Esophagus muscularis mucosa (tissue), 4 donors: ENCODE results near the gene ATP1A2. TPM values are rescaled to one million over a fixed set of nuclear protein-coding genes. Genes with fewer than 3 reads are reported as not detected.

ENCODE experiments used
- DNase-seq: peaks from one replicate; pipeline ENCODE4 v3.0.0-alpha.2; 2017; ENCODE audit errors: extremely low spot score
- H3K27ac ChIP-seq, 4 donors: fragments of 200-600 bp; sonication (generic); replicated peaks in 1 of 4; 1 replicate in 3 of 4; 2 replicates in 1 of 4; pipeline ENCODE4 v1.5.1; 2016 to 2019; ENCODE audit warnings: mild to moderate bottlenecking in 1 of 4
- H3K27me3 ChIP-seq, 4 donors: fragments of 200-600 bp; sonication (generic); one replicate each; pipeline versions ENCODE4 v1.5.1 to v1.6.0; 2016 to 2019
- H3K36me3 ChIP-seq, 4 donors: fragments of 200-600 bp; sonication (generic); one replicate each; pipeline ENCODE4 v1.5.1; 2016 to 2019
- H3K4me1 ChIP-seq, 4 donors: fragments of 200-600 bp; sonication (generic); one replicate each; pipeline ENCODE4 v1.5.1; 2016 to 2019
- H3K4me3 ChIP-seq, 4 donors: fragments of 200-600 bp; sonication (generic); 1 replicate in 2 of 4; 2 replicates in 2 of 4; pipeline ENCODE4 v1.5.1; 2016 to 2019; ENCODE audit warnings: mild to moderate bottlenecking in 4 of 4, moderate library complexity in 1 of 4
- H3K9me3 ChIP-seq, 4 donors: fragments of 200-600 bp; sonication (generic); 1 replicate in 3 of 4; 2 replicates in 1 of 4; pipeline ENCODE4 v1.5.1; 2016 to 2019
- EP300 ChIP-seq: sonication (generic); formaldehyde crosslinking; IDR thresholded peaks from one replicate; pipeline ENCODE4 v1.6.1; 2017; ENCODE audit warnings: antibody characterized with exemption
- POLR2A ChIP-seq: fragments of 450-650 bp; IDR thresholded peaks from one replicate; pipeline ENCODE4 v1.6.1; 2017; ENCODE audit warnings: antibody characterized with exemption, moderate library complexity, mild to moderate bottlenecking, low read depth
- POLR2AphosphoS5 ChIP-seq, 2 donors: sonication (generic); formaldehyde crosslinking; IDR thresholded peaks; one replicate each; pipeline ENCODE4 v1.6.1; 2017; ENCODE audit warnings: antibody characterized with exemption in 2 of 2
- WGBS: methylation state at CpG from one replicate; pipeline ENCODE4 v1.1.5; 2018; 5-methylcytosine and 5-hydroxymethylcytosine counted together
- intact Hi-C: fragments of 100-400 bp; cut with DNase I; formaldehyde crosslinking; loops from one replicate; pipeline ENCODE4 v1.15.1; 2023
- total RNA-seq, 4 donors: library from RNA; depleted of rRNA; stranded (reverse); fragments of >200 nt; gene quantifications; one replicate each; pipeline versions ENCODE4 v1.1.0 to v1.2.1, GENCODE V29; 2016
- TF ChIP-seq, protein P1 (sequence below), 3 experiments: fragments of 200-600 bp in 2 of 3; fragments of 450-650 bp in 1 of 3; sonication (generic) in 2 of 3; IDR thresholded peaks; one replicate each; pipeline ENCODE4 v1.5.1; 2017 to 2019; ENCODE audit warnings: antibody characterized with exemption in 3 of 3, mild to moderate bottlenecking in 2 of 3, moderate library complexity in 1 of 3

Gene ATP1A2
- total RNA-seq, 4 donors from 2014 or later = 101 to 214 (median 130) TPM

DNA sequence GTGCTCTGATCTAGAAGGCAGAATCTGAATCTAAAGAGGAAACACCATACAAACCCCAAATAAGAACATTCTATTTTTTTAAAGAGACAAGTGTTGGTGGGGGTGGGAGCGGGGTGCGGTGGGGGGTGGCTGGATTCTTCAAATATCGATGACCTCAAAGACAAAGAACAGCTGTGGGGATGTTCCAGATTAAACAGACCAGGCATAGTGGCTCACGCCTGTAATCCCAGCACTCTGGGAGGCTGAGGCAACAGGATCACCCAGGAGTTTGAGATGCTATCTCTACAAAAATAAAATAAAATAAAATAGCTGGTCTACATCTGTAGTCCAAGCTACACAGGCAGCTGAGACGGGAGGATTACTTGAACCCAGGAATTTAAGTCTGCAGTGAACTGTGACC lies 40.8 kb downstream of the ATP1A2 start:
- WGBS = 76% methylated on average over 5 of the region's 5 CpGs
- Histone ChIP-seq H3K27ac (no peak overlapping the region), H3K27me3 (no peaks in the 10 kb centered on the region), H3K4me1 (no peaks in the 10 kb centered on the region), H3K4me3 (no peak overlapping the region), H3K9me3 (no peaks in the 10 kb centered on the region), H3K36me3 (no peaks in the 10 kb centered on the region)
- DNase-seq = no peak
- TF ChIP-seq POLR2A (no peak), EP300 (no peak), POLR2AphosphoS5 (IDR thresholded peaks at IDR 0.05) (no peak)
- TF ChIP-seq, protein P1, sequence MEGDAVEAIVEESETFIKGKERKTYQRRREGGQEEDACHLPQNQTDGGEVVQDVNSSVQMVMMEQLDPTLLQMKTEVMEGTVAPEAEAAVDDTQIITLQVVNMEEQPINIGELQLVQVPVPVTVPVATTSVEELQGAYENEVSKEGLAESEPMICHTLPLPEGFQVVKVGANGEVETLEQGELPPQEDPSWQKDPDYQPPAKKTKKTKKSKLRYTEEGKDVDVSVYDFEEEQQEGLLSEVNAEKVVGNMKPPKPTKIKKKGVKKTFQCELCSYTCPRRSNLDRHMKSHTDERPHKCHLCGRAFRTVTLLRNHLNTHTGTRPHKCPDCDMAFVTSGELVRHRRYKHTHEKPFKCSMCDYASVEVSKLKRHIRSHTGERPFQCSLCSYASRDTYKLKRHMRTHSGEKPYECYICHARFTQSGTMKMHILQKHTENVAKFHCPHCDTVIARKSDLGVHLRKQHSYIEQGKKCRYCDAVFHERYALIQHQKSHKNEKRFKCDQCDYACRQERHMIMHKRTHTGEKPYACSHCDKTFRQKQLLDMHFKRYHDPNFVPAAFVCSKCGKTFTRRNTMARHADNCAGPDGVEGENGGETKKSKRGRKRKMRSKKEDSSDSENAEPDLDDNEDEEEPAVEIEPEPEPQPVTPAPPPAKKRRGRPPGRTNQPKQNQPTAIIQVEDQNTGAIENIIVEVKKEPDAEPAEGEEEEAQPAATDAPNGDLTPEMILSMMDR (IDR thresholded peaks at IDR 0.05) = no peak
- intact Hi-C loops = no loop called here

DNA sequence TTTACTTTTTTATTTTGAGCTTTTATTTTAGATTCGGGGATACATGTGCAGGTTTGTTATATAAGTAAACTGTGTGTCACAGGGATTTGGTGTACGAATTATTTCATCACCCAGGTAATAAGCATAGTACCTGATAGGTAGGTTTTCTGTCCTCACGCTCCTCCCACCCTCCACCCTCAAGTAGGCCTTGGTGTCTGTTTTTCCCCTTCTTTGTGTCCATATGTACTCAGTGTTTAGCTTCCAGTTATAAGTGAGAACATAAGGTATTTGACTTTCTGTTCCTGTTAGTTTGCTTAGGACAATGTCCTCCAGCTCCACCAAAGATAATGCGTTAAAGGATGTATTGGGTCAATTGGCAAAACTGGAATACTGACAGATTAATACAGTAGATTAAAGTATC lies 41.6 kb downstream of the ATP1A2 start:
- DNase-seq = no peak
- H3K9me3 ChIP-seq = no peaks in the 10 kb centered on the region
- no peaks in the 10 kb centered on the region for H3K36me3 ChIP-seq
- H3K4me1 ChIP-seq = no peaks in the 10 kb centered on the region
- no peak overlapping the region for H3K4me3 ChIP-seq
- no peaks in the 10 kb centered on the region for H3K27me3 ChIP-seq
- 80% methylated on average over 4 of the region's 4 CpGs for WGBS
- H3K27ac ChIP-seq = no peak overlapping the region
- intact Hi-C loops = no loop called here
- TF ChIP-seq EP300 = no peak

DNA sequence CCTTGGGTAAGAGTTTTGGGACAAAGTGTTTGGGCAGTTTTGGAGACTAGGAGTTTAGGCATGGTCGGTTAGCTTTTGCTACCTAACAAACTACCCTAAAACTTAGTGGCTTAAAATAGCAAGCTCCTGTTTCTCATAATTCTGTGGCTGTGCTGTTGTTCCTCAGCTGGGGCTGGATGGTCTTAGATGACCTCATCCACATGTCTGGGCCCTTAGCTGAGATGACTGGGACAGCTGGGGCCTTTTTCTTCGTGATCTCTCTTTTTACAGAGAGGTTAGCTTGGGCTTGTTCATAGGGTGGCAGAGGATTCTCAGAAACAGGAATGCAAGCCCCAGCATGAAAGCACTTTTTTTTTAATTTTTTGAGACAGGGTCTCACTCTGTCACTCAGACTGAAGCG lies 42.5 kb downstream of the ATP1A2 start:
- 74% methylated on average over 3 of the region's 3 CpGs for whole genome bisulfite sequencing

DNA sequence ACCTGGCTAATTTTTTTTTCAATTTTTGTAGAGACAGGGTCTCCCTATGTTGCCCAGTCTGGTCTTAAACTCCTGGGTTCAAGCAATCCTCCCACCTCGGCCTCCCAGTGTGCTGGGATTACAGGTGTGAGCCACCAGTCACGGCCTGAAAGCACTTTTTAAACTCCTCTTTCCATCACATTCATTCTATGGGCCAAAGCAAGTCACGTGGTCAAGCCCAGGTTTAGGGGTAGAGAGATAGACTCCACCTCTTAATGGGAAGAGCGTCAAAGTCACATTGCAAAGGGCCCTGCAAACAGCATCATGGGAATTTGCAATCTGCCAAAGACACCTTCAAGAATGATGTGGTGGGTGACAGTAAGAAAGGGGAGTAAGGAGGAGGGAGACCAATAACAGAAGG lies 43.0 kb downstream of the ATP1A2 start:
- H3K36me3 ChIP-seq = no peaks in the 10 kb centered on the region
- H3K4me1 ChIP-seq = no peaks in the 10 kb centered on the region
- WGBS = 90% methylated on average over 4 of the region's 4 CpGs
- no peak overlapping the region for H3K4me3 ChIP-seq
- H3K9me3 ChIP-seq = no peaks in the 10 kb centered on the region
- intact Hi-C loops = no loop called here
- TF ChIP-seq EP300 (no peak), POLR2A (no peak)
- no peak for DNase-seq
- no peak overlapping the region for H3K27ac ChIP-seq
- no peaks in the 10 kb centered on the region for H3K27me3 ChIP-seq

More for the DNA sequence above, 42.5 kb downstream of the ATP1A2 start:
- no peak overlapping the region for H3K4me3 ChIP-seq
- no peaks in the 10 kb centered on the region for H3K36me3 ChIP-seq
- TF ChIP-seq, protein P1 (IDR thresholded peaks at IDR 0.05) = no peak
- TF ChIP-seq POLR2AphosphoS5 (IDR thresholded peaks at IDR 0.05) (no peak), EP300 (no peak), POLR2A (no peak)
- DNase-seq = no peak
- no peaks in the 10 kb centered on the region for H3K4me1 ChIP-seq
- no peak overlapping the region for H3K27ac ChIP-seq
- no peaks in the 10 kb centered on the region for H3K9me3 ChIP-seq
- no peaks in the 10 kb centered on the region for H3K27me3 ChIP-seq
- intact Hi-C loops = no loop called here

DNA sequence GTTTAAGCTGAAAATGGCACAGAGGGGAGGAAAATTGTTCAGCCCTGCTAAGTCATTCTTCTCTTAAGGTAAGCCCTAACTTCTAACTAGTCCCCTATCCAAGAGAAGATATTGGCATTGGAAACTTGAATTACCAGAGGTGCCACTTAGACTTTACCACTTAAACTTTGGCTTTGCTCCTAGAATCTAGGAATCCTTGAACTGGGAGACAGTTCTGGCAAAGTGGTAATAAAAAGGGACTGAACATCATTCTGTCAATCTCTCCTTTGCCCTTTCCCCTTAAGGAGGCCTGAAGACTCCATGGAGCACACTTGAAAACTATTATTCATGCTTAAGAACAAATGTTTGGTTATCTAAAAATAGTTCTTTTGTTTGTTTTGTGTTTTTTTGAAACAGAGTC lies 44.3 kb downstream of the ATP1A2 start:
- Histone ChIP-seq H3K27ac (no peak overlapping the region), H3K36me3 (no peaks in the 10 kb centered on the region), H3K27me3 (no peaks in the 10 kb centered on the region), H3K4me3 (no peak overlapping the region), H3K9me3 (no peaks in the 10 kb centered on the region), H3K4me1 (no peaks in the 10 kb centered on the region)
- intact Hi-C loops = no loop called here
- TF ChIP-seq, protein P1 (IDR thresholded peaks at IDR 0.05) = no peak
- TF ChIP-seq POLR2A = no peak
- no peak for TF ChIP-seq POLR2AphosphoS5 (IDR thresholded peaks at IDR 0.05)
- TF ChIP-seq EP300 = no peak
- DNase-seq = no peak

DNA sequence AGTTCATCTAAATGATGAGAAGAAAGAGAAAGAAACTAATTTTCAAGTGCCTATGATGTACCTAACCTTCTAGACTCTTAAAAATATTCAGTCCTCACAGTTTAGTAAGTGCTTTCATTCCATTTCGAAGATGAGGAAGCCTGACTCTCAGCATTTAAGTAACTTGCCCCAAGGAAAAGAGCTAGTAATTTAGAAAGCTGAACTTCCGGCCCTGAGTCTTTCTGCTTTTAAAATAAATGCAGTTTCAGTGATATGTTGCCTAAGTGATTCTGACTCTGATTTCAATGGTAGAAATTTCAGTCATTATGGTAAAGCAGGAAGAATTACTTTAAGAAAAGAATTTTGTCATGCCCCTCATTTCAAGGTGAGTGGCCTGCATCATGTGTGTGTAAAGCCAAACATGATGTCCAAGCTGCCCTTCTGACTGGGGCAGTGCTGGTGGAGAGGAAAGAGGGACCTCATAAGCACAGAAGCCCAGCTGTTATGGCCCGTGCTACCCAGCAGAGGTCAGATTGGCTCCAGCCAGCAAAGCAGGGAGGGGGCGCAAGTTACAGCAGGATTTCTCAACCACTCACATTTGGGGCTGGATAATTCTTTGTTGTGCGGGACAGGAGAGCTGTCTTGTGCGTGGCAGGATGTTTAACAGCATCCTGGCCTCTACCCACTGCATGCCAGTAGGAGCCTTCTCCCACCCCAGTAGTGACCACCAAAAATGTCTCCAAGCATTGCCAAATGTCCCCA lies 46.6 kb downstream of the ATP1A2 start:
- Histone ChIP-seq H3K36me3 (no peaks in the 10 kb centered on the region), H3K9me3 (no peaks in the 10 kb centered on the region), H3K27me3 (no peaks in the 10 kb centered on the region), H3K27ac (no peak overlapping the region), H3K4me1 (no peaks in the 10 kb centered on the region), H3K4me3 (no peak overlapping the region)
- DNase-seq = no peak
- 42% methylated on average over 6 of the region's 6 CpGs for WGBS
- TF ChIP-seq POLR2A (no peak), EP300 (no peak), POLR2AphosphoS5 (IDR thresholded peaks at IDR 0.05) (no peak)
- TF ChIP-seq, protein P1 (IDR thresholded peaks at IDR 0.05) = peak; percentile 36 to 49 (median 47)
- intact Hi-C loops = no loop called here
